K562 (cell line): ENCODE data around the gene KIF3A. TPM values are rescaled to one million over a fixed set of nuclear protein-coding genes. Genes with fewer than 3 reads are reported as not detected.

Experiments used
- ATAC-seq: fragments of 200-7000 bp; cut with Tn5 transposase; 3 replicates; pipeline ENCODE4 v1.9.1; 2020; ENCODE audit warnings: moderate library complexity
- BruUV-seq: library from RNA; stranded (reverse); fragments of 400-500 nt; replicated peaks from 2 replicates; lab custom pipeline; 2021; lab: Mats Ljungman, UMichigan
- CTCF ChIA-PET: fragments of 300-600 bp; formaldehyde crosslinking; extraction: SDS; loops from one replicate; lab custom pipeline; 2021; ENCODE audit warnings: low intra/inter-chr PET ratio; lab: Yijun Ruan, JAX
- POLR2A ChIA-PET: fragments of 300-600, 350-650 bp; sonication (Branson Sonifier 250); formaldehyde crosslinking; extraction: SDS; loops from one replicate; lab custom pipeline; 2021; ENCODE audit warnings: antibody characterized with exemption, inconsistent platforms; lab: Yijun Ruan, JAX
- DNase-seq, 4 experiments: peaks; one replicate each; pipeline versions ENCODE4 v3.0.0 to v3.0.0-alpha.2; 2011 to 2018; ENCODE audit warnings: low spot score in 3 of 4, mixed read lengths in 3 of 4; ENCODE audit errors: extremely low read depth in 1 of 4
- FAIRE-seq: peaks from 2 replicates; lab custom pipeline; 2011; peaks lifted over from hg19 to GRCh38; lab: Jason Lieb, UNC
- H2AFZ ChIP-seq: 2 replicates; pipeline ENCODE4 v1.6.0; 2011; ENCODE audit warnings: low read depth, low read length, control low read depth, inconsistent platforms
- H3K27ac ChIP-seq: fragments of 200-600 bp; 3 replicates; pipeline ENCODE4 v1.8.0; 2011; ENCODE audit warnings: low read depth, mild to moderate bottlenecking, control low read depth, inconsistent platforms, low read length, moderate library complexity, mixed read lengths; ENCODE audit errors: extremely low read depth
- H3K27me3 ChIP-seq, 2 experiments: fragments of 300-600 bp in 1 of 2; 2 replicates in 1 of 2; 3 replicates in 1 of 2; pipeline versions ENCODE4 v1.6.0 to v1.8.0; 2011; ENCODE audit warnings: inconsistent platforms in 2 of 2, low read length in 2 of 2, mild to moderate bottlenecking in 1 of 2, mixed read lengths in 1 of 2, moderate library complexity in 1 of 2; ENCODE audit not compliant: control insufficient read depth in 2 of 2, insufficient read depth in 2 of 2
- H3K36me3 ChIP-seq: fragments of 300-600 bp; 3 replicates; pipeline ENCODE4 v1.8.0; 2011; ENCODE audit warnings: mild to moderate bottlenecking, low read length, inconsistent platforms; ENCODE audit not compliant: control insufficient read depth, insufficient read depth
- H3K4me1 ChIP-seq, 2 experiments: fragments of 200-600 bp in 1 of 2; replicated peaks in 1 of 2; 2 replicates in 1 of 2; 3 replicates in 1 of 2; pipeline versions ENCODE4 v1.5.1 to v1.8.0; 2011; ENCODE audit warnings: inconsistent platforms in 2 of 2, low read length in 2 of 2, mild to moderate bottlenecking in 1 of 2, mixed read lengths in 1 of 2, moderate library complexity in 1 of 2; ENCODE audit not compliant: control insufficient read depth in 2 of 2, insufficient read depth in 2 of 2
- H3K4me2 ChIP-seq: 2 replicates; pipeline ENCODE4 v1.6.1; 2011; ENCODE audit warnings: low read length, control low read depth, inconsistent platforms, mixed read lengths; ENCODE audit not compliant: insufficient read depth
- H3K4me3 ChIP-seq: fragments of 200-600 bp; sonication (generic), shearing (Covaris generic); 2 replicates; pipeline ENCODE4 v1.5.1; 2016; ENCODE audit warnings: control low read depth, inconsistent platforms
- H3K79me2 ChIP-seq: fragments of 200-600 bp; 3 replicates; pipeline ENCODE4 v1.8.0; 2011; ENCODE audit warnings: low read length, inconsistent platforms; ENCODE audit not compliant: control insufficient read depth, insufficient read depth
- H3K9ac ChIP-seq, 2 experiments: 2 replicates each; pipeline versions ENCODE4 v1.6.0 to v1.6.1; 2011; ENCODE audit warnings: low read depth in 2 of 2, low read length in 2 of 2, control low read depth in 1 of 2, inconsistent platforms in 1 of 2, mild to moderate bottlenecking in 1 of 2, mixed read lengths in 1 of 2; ENCODE audit not compliant: insufficient read depth in 1 of 2
- H3K9me1 ChIP-seq: one replicate; pipeline ENCODE4 v1.6.0; 2011; ENCODE audit warnings: inconsistent platforms, mild to moderate bottlenecking, low read length, moderate library complexity; ENCODE audit not compliant: control insufficient read depth, insufficient read depth
- H3K9me3 ChIP-seq: replicated peaks from 2 replicates; pipeline ENCODE4 v1.5.1; 2011; ENCODE audit warnings: low read depth, low read length, inconsistent platforms; ENCODE audit not compliant: control insufficient read depth, insufficient read depth
- H4K20me1 ChIP-seq: replicated peaks from 2 replicates; pipeline ENCODE4 v1.6.1; 2011; ENCODE audit warnings: low read length, inconsistent platforms, mixed read lengths; ENCODE audit not compliant: control insufficient read depth, insufficient read depth
- C11orf30 ChIP-seq: fragments of 450-650 bp; IDR thresholded peaks from 2 replicates; pipeline ENCODE4 v1.6.1; 2016; ENCODE audit warnings: low read depth, mild to moderate bottlenecking
- COPS2 ChIP-seq: fragments of 450-650 bp; conservative IDR thresholded peaks from 2 replicates; pipeline ENCODE4 v1.6.1; 2016; ENCODE audit warnings: mild to moderate bottlenecking, moderate library complexity
- CUX1 ChIP-seq: fragments of 200-800 bp; sonication (Bioruptor generic); IDR thresholded peaks from 2 replicates; pipeline ENCODE4 v1.6.1; 2016; ENCODE audit warnings: missing genetic modification characterization, missing compliant biosample characterization
- GTF2E2 ChIP-seq: fragments of 200-800 bp; sonication (Bioruptor generic); IDR thresholded peaks from 2 replicates; pipeline ENCODE4 v1.6.1; 2016; ENCODE audit warnings: missing genetic modification characterization, missing compliant biosample characterization
- HNRNPH1 ChIP-seq: fragments of 200-400 bp; formaldehyde crosslinking; optimal IDR thresholded peaks from 2 replicates; pipeline ENCODE3; 2017; ENCODE audit warnings: low read depth, mild to moderate bottlenecking, low read length, moderate library complexity
- PHTF2 ChIP-seq: fragments of 250-450 bp; sonication (Bioruptor Pico); IDR thresholded peaks from 2 replicates; pipeline ENCODE4 v1.5.0; 2021; ENCODE audit warnings: mild to moderate bottlenecking
- SUPT5H ChIP-seq: fragments of 450-650 bp; IDR thresholded peaks from 2 replicates; pipeline ENCODE4 v1.6.1; 2016
- TFAM ChIP-seq: fragments of 250-450 bp; sonication (Bioruptor Pico); conservative IDR thresholded peaks from 2 replicates; pipeline ENCODE4 v1.5.0; 2021; ENCODE audit warnings: mild to moderate bottlenecking, moderate library complexity
- ZNF311 ChIP-seq: fragments of 250-450 bp; sonication (Bioruptor Pico); IDR thresholded peaks from 2 replicates; pipeline ENCODE4 v1.4.0; 2020; ENCODE audit warnings: mild to moderate bottlenecking, moderate library complexity
- ZNF57 ChIP-seq: fragments of 450-650 bp; formaldehyde crosslinking; IDR thresholded peaks from 2 replicates; pipeline ENCODE4 v1.4.0; 2020; ENCODE audit warnings: mild to moderate bottlenecking, moderate library complexity
- ZNF695 ChIP-seq: fragments of 450-650 bp; formaldehyde crosslinking; IDR thresholded peaks from 2 replicates; pipeline ENCODE4 v1.4.0; 2020; ENCODE audit warnings: mild to moderate bottlenecking, moderate library complexity
- ZNF77 ChIP-seq: fragments of 250-450 bp; sonication (Bioruptor Pico); IDR thresholded peaks from 2 replicates; pipeline ENCODE4 v1.5.0; 2020
- ZNF830 ChIP-seq: fragments of 250-450 bp; sonication (Bioruptor Pico); IDR thresholded peaks from 2 replicates; pipeline ENCODE4 v1.5.0; 2021; ENCODE audit warnings: mild to moderate bottlenecking
- WGBS: fragments of 100-300 bp; shearing (Covaris generic); methylation state at CpG from one replicate; pipeline ENCODE4 v1.1.6; 2016; ENCODE audit warnings: low coverage, mixed read lengths; ENCODE audit not compliant: insufficient coverage; ENCODE audit errors: missing lambda C conversion rate; 5-methylcytosine and 5-hydroxymethylcytosine counted together
- in situ Hi-C: fragments of 300-500 bp; cut with MboI; formaldehyde crosslinking; loops from 4 replicates; pipeline ENCODE4 v1.15.0; 2018; ENCODE audit warnings: inconsistent platforms, mixed read lengths
- intact Hi-C: fragments of 100-400 bp; cut with micrococcal nuclease; formaldehyde crosslinking; loops from 2 replicates; pipeline ENCODE4 v1.14.2; 2022
- polyA plus RNA-seq, 8 experiments: library from polyadenylated mRNA; depleted of rRNA in 4 of 8; stranded (reverse) in 5 of 8; unstranded in 3 of 8; fragments of >200 nt; fragmentation: Nextera tagmentation in 2 of 8; fragmentation: Illumina TruSeq in 1 of 8; extraction: Ambion mirVana in 2 of 8; extraction: Trizol in 1 of 8; gene quantifications; 2 replicates each; pipeline versions ENCODE4 v1.2.1 to v1.2.3, GENCODE V29; 2011 to 2014; ENCODE audit warnings: inconsistent platforms in 1 of 8, missing spikeins in 1 of 8
- total RNA-seq, 7 experiments: library from RNA; depleted of rRNA in 6 of 7; stranded (reverse); fragments of >200 nt in 6 of 7; fragmentation: Illumina TruSeq in 2 of 7; extraction: Trizol in 2 of 7; gene quantifications; 2 replicates each; pipeline versions ENCODE4 v1.2.1 to v1.2.3, GENCODE V29; 2011 to 2021; ENCODE audit warnings: low replicate concordance in 1 of 7
- TF ChIP-seq, protein P1 (sequence below): fragments of 450-650 bp; IDR thresholded peaks from 2 replicates; pipeline ENCODE4 v1.6.1; 2017; ENCODE audit warnings: mild to moderate bottlenecking, moderate library complexity
- TF ChIP-seq, protein P2 (sequence below), 2 experiments: fragments of 200-800 bp in 1 of 2; sonication (Bioruptor generic) in 1 of 2; sonication (generic) in 1 of 2; formaldehyde crosslinking in 1 of 2; IDR thresholded peaks in 1 of 2; conservative IDR thresholded peaks in 1 of 2; 2 replicates each; pipeline versions ENCODE4 v1.5.0 to v1.6.1; 2016 to 2020; ENCODE audit warnings: missing compliant biosample characterization in 1 of 2, missing genetic modification characterization in 1 of 2, missing genetic modification reagents in 1 of 2

KIF3A gene
- total and polyA plus RNA-seq, 9 of the 15 experiments (the other 6 are each of a cell fraction or from before 2014, with no cell fraction given) = 1.5 to 7.8 (median 6.0) TPM

- Histone ChIP-seq H3K9ac (peak overlapping the region in 1 of 2 experiments; percentile 90; a peak in 2 of 4 replicates), H4K20me1 (peaks cover 18% of the 10 kb centered on the region), H3K79me2 (peaks cover 97% of the 10 kb centered on the region), H3K9me1 (no peaks in the 10 kb centered on the region), H3K36me3 (peaks cover 54% of the 10 kb centered on the region; the same call in 2 of the 3 replicates), H2AFZ (no peak overlapping the region), H3K27me3 (no peaks in the 10 kb centered on the region), H3K9me3 (no peaks in the 10 kb centered on the region), H3K27ac (no peak overlapping the region), H3K4me2 (no peak overlapping the region), H3K4me3 (no peak overlapping the region), H3K4me1 (peaks cover 34 to 46% of the 10 kb centered on the region in 2 experiments)
- FAIRE-seq (no peak), DNase-seq (no peak), ATAC-seq (no peak)
- 93% methylated on average over 8 of the region's 8 CpGs for WGBS
- intact Hi-C loops (no loop called here), in situ Hi-C loops (no loop called here)
- CTCF ChIA-PET = interaction anchor here (0.6 kb wide), 1 partner anchor 37 kb away, joined by 4 read pairs; no protein-coding TSS in a partner anchor
- BruUV-seq = no TSS peak
- POLR2A ChIA-PET = interaction anchor here (0.7 to 1.6 kb wide), 5 partner anchors 9 to 36 kb away, joined by 3 to 8 read pairs (median 4); no protein-coding TSS in a partner anchor
- TF ChIP-seq ZNF695 (CRISPR knock-in tag) = no peak
- TF ChIP-seq TFAM (CRISPR knock-in tag) = no peak
- TF ChIP-seq C11orf30 = no peak
- TF ChIP-seq ZNF57 = no peak
- no peak for TF ChIP-seq SUPT5H
- no peak for TF ChIP-seq ZNF77 (CRISPR knock-in tag)
- no peak for TF ChIP-seq ZNF311 (CRISPR knock-in tag)
- no peak for TF ChIP-seq ZNF830
- no peak for TF ChIP-seq GTF2E2 (tag)
- no peak for TF ChIP-seq HNRNPH1
- no peak for TF ChIP-seq PHTF2 (CRISPR knock-in tag)
- TF ChIP-seq, protein P1, sequence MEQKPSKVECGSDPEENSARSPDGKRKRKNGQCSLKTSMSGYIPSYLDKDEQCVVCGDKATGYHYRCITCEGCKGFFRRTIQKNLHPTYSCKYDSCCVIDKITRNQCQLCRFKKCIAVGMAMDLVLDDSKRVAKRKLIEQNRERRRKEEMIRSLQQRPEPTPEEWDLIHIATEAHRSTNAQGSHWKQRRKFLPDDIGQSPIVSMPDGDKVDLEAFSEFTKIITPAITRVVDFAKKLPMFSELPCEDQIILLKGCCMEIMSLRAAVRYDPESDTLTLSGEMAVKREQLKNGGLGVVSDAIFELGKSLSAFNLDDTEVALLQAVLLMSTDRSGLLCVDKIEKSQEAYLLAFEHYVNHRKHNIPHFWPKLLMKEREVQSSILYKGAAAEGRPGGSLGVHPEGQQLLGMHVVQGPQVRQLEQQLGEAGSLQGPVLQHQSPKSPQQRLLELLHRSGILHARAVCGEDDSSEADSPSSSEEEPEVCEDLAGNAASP = no peak
- TF ChIP-seq, protein P2, sequence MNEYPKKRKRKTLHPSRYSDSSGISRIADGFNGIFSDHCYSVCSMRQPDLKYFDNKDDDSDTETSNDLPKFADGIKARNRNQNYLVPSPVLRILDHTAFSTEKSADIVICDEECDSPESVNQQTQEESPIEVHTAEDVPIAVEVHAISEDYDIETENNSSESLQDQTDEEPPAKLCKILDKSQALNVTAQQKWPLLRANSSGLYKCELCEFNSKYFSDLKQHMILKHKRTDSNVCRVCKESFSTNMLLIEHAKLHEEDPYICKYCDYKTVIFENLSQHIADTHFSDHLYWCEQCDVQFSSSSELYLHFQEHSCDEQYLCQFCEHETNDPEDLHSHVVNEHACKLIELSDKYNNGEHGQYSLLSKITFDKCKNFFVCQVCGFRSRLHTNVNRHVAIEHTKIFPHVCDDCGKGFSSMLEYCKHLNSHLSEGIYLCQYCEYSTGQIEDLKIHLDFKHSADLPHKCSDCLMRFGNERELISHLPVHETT (CRISPR knock-in tag; conservative IDR thresholded peaks at IDR 0.05 in 1 of 2, IDR thresholded peaks at IDR 0.05 in 1 of 2) = no peak
- no peak for TF ChIP-seq COPS2
- no peak for TF ChIP-seq CUX1 (CRISPR knock-in tag)
Observed at GRCh38 chr5:132772291-132773070, 35.1 kb upstream of the KIF3A start.
